Measurements from ENCODE around the gene PEX5L. TPM values are rescaled to one million over a fixed set of nuclear protein-coding genes. Genes with fewer than 3 reads are reported as not detected.

PEX5L gene
- total and polyA plus RNA-seq, 2 experiments from 2014 or later = 0.07 to 0.30 TPM

- Histone ChIP-seq H3K36me3 (no peaks in the 10 kb centered on the region), H3K27me3 (no peaks in the 10 kb centered on the region), H3K4me1 (ENCODE audit: low read depth) (no peaks in the 10 kb centered on the region), H3K27ac (no peak overlapping the region), H3K4me3 (no peak overlapping the region), H3K9me3 (ENCODE audit: low read depth) (no peaks in the 10 kb centered on the region)
- DNase-seq (ENCODE audit: low read depth in 1 of 2, low spot score in 1 of 2) = no peak
- TF ChIP-seq CTCF (IDR thresholded peaks at IDR 0.05; ENCODE audit: low read depth, low read length) = no peak
These were observed 141.4 kb downstream of the PEX5L start for GRCh38 chr3:179895330-179895729.

- no peak overlapping the region for H3K27ac ChIP-seq
- H3K9me3 ChIP-seq (ENCODE audit: low read depth) = no peaks in the 10 kb centered on the region
- DNase-seq (ENCODE audit: low read depth in 1 of 2, low spot score in 1 of 2) = no peak
- no peaks in the 10 kb centered on the region for H3K4me1 ChIP-seq (ENCODE audit: low read depth)
- no peak for TF ChIP-seq CTCF (IDR thresholded peaks at IDR 0.05; ENCODE audit: low read depth, low read length)
- H3K4me3 ChIP-seq = no peak overlapping the region
- no peaks in the 10 kb centered on the region for H3K27me3 ChIP-seq
- H3K36me3 ChIP-seq = no peaks in the 10 kb centered on the region
These were observed 149.3 kb downstream of the PEX5L start for GRCh38 chr3:179887295-179887943.

GRCh38 chr3:179885950-179886349, 150.8 kb downstream of the PEX5L start:
- Histone ChIP-seq H3K4me3 (no peak overlapping the region), H3K36me3 (no peaks in the 10 kb centered on the region), H3K27ac (no peak overlapping the region), H3K4me1 (ENCODE audit: low read depth) (no peaks in the 10 kb centered on the region), H3K9me3 (ENCODE audit: low read depth) (no peaks in the 10 kb centered on the region), H3K27me3 (no peaks in the 10 kb centered on the region)
- no peak for TF ChIP-seq CTCF (IDR thresholded peaks at IDR 0.05; ENCODE audit: low read depth, low read length)
- no peak for DNase-seq (ENCODE audit: low read depth in 1 of 2, low spot score in 1 of 2)

GRCh38 chr3:179884136-179884535, 152.6 kb downstream of the PEX5L start:
- no peaks in the 10 kb centered on the region for H3K9me3 ChIP-seq (ENCODE audit: low read depth)
- H3K36me3 ChIP-seq = no peaks in the 10 kb centered on the region
- no peaks in the 10 kb centered on the region for H3K4me1 ChIP-seq (ENCODE audit: low read depth)
- no peak overlapping the region for H3K4me3 ChIP-seq
- DNase-seq (ENCODE audit: low read depth in 1 of 2, low spot score in 1 of 2) = no peak
- no peaks in the 10 kb centered on the region for H3K27me3 ChIP-seq
- H3K27ac ChIP-seq = no peak overlapping the region
- no peak for TF ChIP-seq CTCF (IDR thresholded peaks at IDR 0.05; ENCODE audit: low read depth, low read length)

GRCh38 chr3:179882292-179882691, 154.4 kb downstream of the PEX5L start:
- Histone ChIP-seq H3K9me3 (ENCODE audit: low read depth) (no peaks in the 10 kb centered on the region), H3K36me3 (no peaks in the 10 kb centered on the region), H3K4me3 (no peak overlapping the region), H3K27ac (no peak overlapping the region), H3K27me3 (no peaks in the 10 kb centered on the region), H3K4me1 (ENCODE audit: low read depth) (no peaks in the 10 kb centered on the region)
- no peak for DNase-seq (ENCODE audit: low read depth in 1 of 2, low spot score in 1 of 2)
- TF ChIP-seq CTCF (IDR thresholded peaks at IDR 0.05; ENCODE audit: low read depth, low read length) = no peak

Data from cardiac muscle cell (in vitro differentiated cells and primary cell).